PC-9 (cell line): ENCODE results near the gene MBP. TPM values are rescaled to one million over a fixed set of nuclear protein-coding genes. Genes with fewer than 3 reads are reported as not detected.

Experiments
- BruUV-seq: library from RNA; stranded (reverse); fragments of 400-500 nt; replicated peaks from 2 replicates; lab custom pipeline; 2021; lab: Mats Ljungman, UMichigan
- CTCF ChIA-PET: fragments of 300-600 bp; sonication (Branson Sonifier 250); formaldehyde crosslinking; loops from one replicate; lab custom pipeline; 2022; ENCODE audit warnings: antibody characterized with exemption; lab: Charles Lee
- POLR2A ChIA-PET: fragments of 300-600 bp; sonication (Branson Sonifier 250); formaldehyde crosslinking; loops from one replicate; lab custom pipeline; 2022; ENCODE audit warnings: antibody characterized with exemption; ENCODE audit not compliant: unreplicated experiment; lab: Charles Lee
- DNase-seq, 2 experiments: peaks; one replicate each; pipeline versions ENCODE4 v3.0.0 to v3.0.0-alpha.2; 2015 to 2022; ENCODE audit warnings: mixed read lengths in 1 of 2
- H2AFZ ChIP-seq: fragments of 200-600 bp; sonication (generic); 2 replicates; pipeline ENCODE4 v1.8.1; 2017; ENCODE audit warnings: antibody characterized with exemption
- H3F3A ChIP-seq: fragments of 200-600 bp; sonication (generic); 2 replicates; pipeline ENCODE4 v1.8.1; 2017; ENCODE audit warnings: antibody characterized with exemption, mild to moderate bottlenecking, low read depth; ENCODE audit not compliant: insufficient read depth
- H3K27ac ChIP-seq: fragments of 200-600 bp; sonication (generic); 2 replicates; pipeline ENCODE4 v1.6.1; 2016; ENCODE audit warnings: mixed run types
- H3K27me3 ChIP-seq: fragments of 200-600 bp; sonication (generic); 2 replicates; pipeline ENCODE4 v1.6.1; 2016; ENCODE audit warnings: low read depth, mixed run types; ENCODE audit not compliant: insufficient read depth
- H3K36me3 ChIP-seq: fragments of 200-600 bp; sonication (generic); 2 replicates; pipeline ENCODE4 v1.6.1; 2016; ENCODE audit warnings: low read depth, mixed run types
- H3K4me1 ChIP-seq: fragments of 200-600 bp; sonication (generic); replicated peaks from 2 replicates; pipeline ENCODE4 v1.6.1; 2016; ENCODE audit warnings: mixed run types; ENCODE audit not compliant: insufficient read depth
- H3K4me2 ChIP-seq: fragments of 200-600 bp; sonication (generic); 2 replicates; pipeline ENCODE4 v1.6.1; 2017; ENCODE audit warnings: mixed run types
- H3K4me3 ChIP-seq: fragments of 200-600 bp; sonication (generic); 2 replicates; pipeline ENCODE4 v1.6.1; 2016; ENCODE audit warnings: mixed run types
- H3K79me2 ChIP-seq: fragments of 200-600 bp; sonication (generic); 2 replicates; pipeline ENCODE4 v1.6.1; 2017; ENCODE audit warnings: low read depth, mixed run types
- H3K9me2 ChIP-seq: fragments of 200-600 bp; sonication (generic); 2 replicates; pipeline ENCODE4 v1.8.1; 2017; ENCODE audit warnings: mild to moderate bottlenecking; ENCODE audit not compliant: insufficient read depth
- H3K9me3 ChIP-seq: fragments of 200-600 bp; sonication (generic); 2 replicates; pipeline ENCODE4 v1.8.1; 2016; ENCODE audit warnings: low read depth; ENCODE audit not compliant: insufficient read depth
- H4K20me1 ChIP-seq: fragments of 200-600 bp; sonication (generic); 2 replicates; pipeline ENCODE4 v1.8.1; 2017; ENCODE audit not compliant: insufficient read depth
- intact Hi-C: fragments of 100-400 bp; cut with micrococcal nuclease; formaldehyde crosslinking; loops from one replicate; pipeline ENCODE4 v1.10.0; 2022; ENCODE audit not compliant: unreplicated experiment
- total RNA-seq: library from RNA; stranded (reverse); gene quantifications from 2 replicates; pipeline ENCODE4 v1.2.3, GENCODE V29; 2021
- TF ChIP-seq, protein P1 (sequence below): fragments of 200-600 bp; sonication (generic); conservative IDR thresholded peaks from 2 replicates; pipeline ENCODE4 v1.6.1; 2017; ENCODE audit warnings: mixed run types, antibody characterized with exemption, mild to moderate bottlenecking, moderate library complexity

Gene MBP
- total RNA-seq, 1 experiment from 2014 or later, result 37.9 TPM

DNA sequence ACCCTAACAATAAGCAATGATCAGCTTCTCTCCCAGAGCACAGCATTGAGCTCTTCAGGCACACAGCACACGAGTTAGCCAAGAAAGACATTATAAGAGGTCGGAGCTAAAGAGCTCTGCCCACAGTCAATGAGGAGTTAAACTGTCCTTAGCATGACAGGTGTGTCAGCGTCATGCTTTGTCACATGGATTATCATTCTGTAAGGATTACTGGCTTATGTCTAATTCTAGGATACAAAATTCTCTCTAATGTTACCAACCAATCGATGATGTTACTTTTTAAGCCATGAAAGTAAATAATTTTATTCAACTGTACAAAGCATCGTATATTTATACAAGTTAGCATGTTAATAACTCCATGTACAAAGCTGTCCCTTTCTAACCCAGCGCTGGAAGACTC is 201.4 kb downstream of the MBP start:
- Histone ChIP-seq H3K27ac (no peak overlapping the region), H3K9me2 (no peaks in the 10 kb centered on the region), H3K4me2 (no peak overlapping the region), H3K27me3 (no peaks in the 10 kb centered on the region), H3K36me3 (no peaks in the 10 kb centered on the region), H3K9me3 (no peaks in the 10 kb centered on the region), H3K4me1 (no peaks in the 10 kb centered on the region), H3F3A (no peaks in the 10 kb centered on the region), H2AFZ (no peak overlapping the region), H4K20me1 (no peaks in the 10 kb centered on the region), H3K4me3 (no peak overlapping the region), H3K79me2 (no peaks in the 10 kb centered on the region)
- DNase-seq, result no peak
- intact Hi-C loops, result no loop called here
- CTCF ChIA-PET, result no interaction called here
- POLR2A ChIA-PET, result no interaction called here
- TF ChIP-seq, protein P1, sequence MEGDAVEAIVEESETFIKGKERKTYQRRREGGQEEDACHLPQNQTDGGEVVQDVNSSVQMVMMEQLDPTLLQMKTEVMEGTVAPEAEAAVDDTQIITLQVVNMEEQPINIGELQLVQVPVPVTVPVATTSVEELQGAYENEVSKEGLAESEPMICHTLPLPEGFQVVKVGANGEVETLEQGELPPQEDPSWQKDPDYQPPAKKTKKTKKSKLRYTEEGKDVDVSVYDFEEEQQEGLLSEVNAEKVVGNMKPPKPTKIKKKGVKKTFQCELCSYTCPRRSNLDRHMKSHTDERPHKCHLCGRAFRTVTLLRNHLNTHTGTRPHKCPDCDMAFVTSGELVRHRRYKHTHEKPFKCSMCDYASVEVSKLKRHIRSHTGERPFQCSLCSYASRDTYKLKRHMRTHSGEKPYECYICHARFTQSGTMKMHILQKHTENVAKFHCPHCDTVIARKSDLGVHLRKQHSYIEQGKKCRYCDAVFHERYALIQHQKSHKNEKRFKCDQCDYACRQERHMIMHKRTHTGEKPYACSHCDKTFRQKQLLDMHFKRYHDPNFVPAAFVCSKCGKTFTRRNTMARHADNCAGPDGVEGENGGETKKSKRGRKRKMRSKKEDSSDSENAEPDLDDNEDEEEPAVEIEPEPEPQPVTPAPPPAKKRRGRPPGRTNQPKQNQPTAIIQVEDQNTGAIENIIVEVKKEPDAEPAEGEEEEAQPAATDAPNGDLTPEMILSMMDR, result no peak
- no TSS peak for BruUV-seq

Other genes starting within 250 kb of the MBP start
- gene GALR1, start 117.1 kb upstream of the MBP start, total RNA-seq, result not detected in 2 replicates